ENCODE results near the gene PRPF40B.

- no peak for TF ChIP-seq CTCF (IDR thresholded peaks at IDR 0.05)
- no peak for TF ChIP-seq POLR2A (IDR thresholded peaks at IDR 0.05)
Observed at GRCh38 chr12:49603721-49604120, 19.6 kb upstream of the PRPF40B start.

Measured in adrenal gland (tissue), 5 donors.